NCI-H146 (cell line): ENCODE results near the gene AGRN.
"Not testable (repeated sequence)": the region's sequence is repeated elsewhere in the genome, so short reads cannot be mapped to it uniquely, and the experiment has no call there.

ENCODE experiments used
- DNase-seq: peaks from one replicate; lab custom pipeline; 2025; lab: John Stamatoyannopoulos, UW

Gene AGRN

DNA sequence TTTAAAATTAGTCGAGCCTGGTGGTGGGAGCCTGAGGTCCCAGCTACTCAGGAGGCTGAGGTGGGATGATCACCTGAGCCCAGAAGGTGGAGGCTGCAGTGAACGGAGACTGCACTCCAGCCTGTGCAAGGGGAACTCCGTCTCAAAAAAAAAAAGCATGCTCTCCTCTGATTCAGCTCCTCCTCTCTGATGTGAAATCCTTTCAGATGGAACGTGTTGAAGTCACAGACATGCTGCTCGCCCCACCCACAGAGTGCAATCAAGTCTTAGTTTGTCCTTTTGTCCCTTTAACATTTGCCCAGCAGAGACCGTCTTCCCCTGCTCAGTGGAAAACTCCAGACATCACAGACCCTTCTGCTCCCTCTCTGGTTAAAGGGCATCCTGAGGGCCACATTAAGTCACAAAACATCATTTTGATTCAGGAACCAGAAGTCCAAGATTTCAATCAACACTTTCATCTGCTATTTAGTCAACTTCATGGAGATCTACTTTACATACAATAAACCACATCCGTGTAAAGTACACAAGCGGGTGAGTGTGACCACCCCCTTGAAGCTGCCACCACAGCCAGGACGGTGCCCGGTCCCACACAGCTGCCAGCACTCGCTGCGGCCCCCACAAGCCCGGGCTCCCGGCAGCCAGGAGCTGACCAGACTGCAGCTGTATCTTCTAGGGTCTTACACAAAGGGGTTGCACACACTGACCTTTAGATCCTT, 73.1 kb downstream of the AGRN start:
- no peak for DNase-seq

DNA sequence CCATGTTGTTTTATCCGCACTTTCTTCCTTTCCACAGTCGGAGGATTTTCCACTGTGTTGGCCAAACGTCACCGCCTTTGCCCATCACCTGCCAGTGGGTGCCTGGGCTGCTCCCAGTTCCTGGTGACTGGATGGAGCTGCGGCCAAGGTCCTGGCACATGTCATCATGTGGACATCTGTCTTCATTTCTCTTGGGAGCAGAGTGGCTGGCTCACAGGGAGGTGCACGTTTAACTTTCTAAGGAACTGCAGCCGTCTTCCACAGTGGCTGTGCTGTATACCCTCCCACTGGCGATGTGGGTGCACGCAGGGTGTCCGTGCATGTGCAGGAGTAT, 73.7 kb downstream of the AGRN start:
- DNase-seq = no peak

DNA sequence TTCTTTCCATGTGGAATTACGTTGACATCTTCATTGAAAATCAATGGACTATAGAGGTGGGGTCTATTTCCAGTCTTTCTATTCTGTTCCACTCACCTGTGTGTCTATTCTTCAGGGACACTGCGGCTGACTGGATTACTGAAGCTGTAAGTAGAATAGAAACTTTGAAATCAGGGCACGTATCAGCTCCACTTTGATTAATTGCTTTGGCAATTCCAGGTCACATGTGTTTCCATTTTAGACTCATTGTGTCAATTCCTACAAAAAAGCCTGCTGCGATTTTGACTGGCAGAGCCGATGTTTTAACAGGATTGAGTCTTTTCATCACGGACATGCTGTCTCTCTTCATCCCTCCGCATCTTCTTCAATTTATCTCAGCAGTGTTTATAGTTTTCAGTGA, 75.1 kb downstream of the AGRN start:
- no peak for DNase-seq

DNA sequence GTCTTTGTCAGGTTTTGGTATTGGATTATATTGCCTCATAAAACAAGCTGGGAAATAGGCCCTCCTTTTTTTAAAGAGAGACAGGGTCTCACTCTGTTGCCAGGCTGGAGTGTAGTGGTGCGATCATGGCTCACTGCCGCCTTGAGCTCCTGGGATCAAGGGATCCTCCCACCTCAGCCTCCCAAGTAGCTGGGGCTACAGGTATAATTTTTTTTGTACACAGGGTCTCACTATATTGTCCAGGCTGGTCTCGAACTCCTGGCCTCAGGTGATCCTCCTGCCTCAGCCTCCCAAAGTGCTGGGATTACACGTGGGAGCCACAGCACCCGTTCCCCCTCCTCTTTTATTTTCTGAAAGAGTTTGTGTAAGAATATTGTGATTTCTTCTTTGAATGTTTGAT, 76.2 kb downstream of the AGRN start:
- DNase-seq = not testable (repeated sequence)

DNA sequence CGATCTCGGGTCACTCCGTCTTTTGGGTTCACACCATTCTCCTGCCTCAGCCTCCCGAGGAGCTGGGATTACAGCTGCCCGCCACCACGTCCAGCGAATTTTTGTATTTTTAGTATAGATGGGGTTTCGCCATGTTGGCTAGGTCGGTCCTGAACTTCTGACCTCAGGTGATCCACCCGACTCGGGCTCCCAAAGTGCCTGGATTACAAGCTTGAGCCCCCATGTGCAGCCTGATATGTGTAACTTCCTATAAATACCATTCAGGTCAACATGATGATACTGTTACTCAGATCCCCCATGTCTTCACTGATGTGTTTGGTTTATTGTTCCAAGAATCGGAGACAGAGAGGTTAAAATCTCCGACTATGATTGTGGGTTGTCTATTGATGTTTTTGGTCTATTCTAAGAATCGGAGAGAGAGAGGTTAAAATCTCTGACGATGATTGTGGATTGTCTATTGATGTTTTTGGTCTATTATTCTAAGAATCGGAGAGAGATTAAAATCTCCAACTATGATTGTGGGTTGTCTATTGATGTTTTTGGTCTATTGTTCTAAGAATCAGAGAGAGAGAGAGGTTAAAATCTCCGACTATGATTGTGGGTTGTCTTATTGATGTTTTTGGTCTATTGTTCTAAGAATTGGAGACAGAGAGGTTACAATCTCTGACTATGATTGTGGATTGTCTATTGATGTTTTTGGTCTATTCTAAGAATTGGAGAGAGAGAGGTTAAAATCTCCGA, 78.9 kb downstream of the AGRN start:
- no peak for DNase-seq

DNA sequence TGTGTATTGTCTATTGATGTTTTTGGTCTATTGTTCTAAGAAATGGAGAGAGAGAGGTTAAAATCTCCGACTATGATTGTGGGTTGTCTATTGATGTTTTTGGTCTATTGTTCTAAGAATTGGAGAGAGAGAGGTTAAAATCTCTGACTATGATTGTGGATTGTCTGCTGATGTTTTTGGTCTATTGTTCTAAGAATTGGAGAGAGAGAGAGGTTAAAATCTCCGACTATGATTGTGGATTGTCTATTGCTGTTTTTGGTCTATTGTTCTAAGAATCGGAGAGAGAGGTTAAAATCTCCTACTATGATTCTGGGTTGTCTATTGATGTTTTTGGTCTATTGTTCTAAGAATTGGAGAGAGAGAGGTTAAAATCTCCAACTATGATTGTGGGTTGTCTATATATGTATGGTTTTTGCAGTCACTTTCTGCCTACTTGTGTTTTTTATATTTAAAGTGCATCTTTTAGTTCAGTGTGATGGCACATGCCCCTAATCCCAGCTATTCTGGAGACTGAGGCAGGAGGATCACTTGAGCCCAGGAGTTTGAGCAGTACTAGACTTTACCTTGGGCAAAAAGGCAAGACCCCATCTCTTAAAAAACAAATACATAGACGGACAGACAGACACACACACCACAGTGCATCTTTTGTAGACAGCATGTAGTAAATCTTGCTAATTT, 79.7 kb downstream of the AGRN start:
- DNase-seq = no peak

DNA sequence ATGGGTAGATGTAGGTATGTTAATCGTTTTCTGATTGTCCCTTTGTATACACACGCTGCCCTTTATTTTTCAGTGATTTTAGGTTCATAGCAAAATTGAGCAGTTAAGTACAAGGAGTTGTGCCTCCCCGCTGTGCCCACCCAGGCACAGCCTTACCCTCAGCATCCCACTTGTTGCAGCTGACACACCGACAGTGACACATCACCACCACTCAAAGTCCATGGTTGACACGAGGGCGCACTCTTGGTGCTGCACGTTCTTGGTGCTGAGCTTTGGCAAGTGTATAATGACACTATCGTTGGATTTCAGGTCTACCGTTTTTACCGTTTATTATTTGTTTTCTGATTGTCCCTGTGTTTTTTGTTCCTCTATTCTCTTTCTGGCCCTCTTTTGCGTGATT, 80.4 kb downstream of the AGRN start:
- no peak for DNase-seq

DNA sequence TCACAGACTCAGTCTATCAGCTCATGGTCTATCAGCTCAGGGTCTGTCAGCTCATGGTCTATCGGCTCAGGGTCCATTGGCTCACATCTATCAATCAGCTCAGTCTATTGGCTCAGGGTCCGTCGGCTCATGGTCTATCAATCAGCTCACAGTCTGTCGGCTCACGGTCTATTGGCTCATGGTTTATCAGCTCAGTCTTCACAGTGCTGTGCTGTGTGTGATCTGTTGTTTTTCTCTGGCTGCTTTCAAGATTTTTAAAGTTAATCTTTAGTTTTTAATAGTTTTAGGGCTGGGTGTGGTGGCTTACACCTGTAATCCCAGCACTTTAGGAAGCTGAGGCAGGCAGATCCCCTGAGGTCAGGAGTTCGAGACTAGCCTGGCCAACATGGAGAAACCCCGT, 81.6 kb downstream of the AGRN start:
- DNase-seq = no peak

DNA sequence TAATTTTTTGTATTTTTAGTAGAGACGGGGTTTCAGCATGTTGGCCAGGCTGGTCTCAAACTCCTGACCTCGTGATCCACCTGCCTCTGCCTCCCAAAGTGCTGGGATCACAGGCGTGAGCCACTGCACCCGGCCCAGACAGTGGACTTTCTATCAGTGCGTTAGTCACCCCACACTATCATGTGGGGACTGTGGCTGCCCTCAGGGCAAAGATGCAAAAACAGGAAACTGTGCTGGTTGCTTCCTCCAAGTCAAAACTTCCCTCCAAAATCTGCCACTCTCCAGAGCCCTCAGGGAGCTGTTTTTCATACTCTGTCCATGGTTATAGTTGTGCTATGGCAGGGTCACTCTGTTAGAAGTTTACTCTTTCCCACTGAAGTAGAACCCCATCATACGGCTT, 84.2 kb downstream of the AGRN start:
- not testable (repeated sequence) for DNase-seq
